ENCODE measurements around the gene NAV3. TPM values are rescaled to one million over a fixed set of nuclear protein-coding genes. Genes with fewer than 3 reads are reported as not detected.

NAV3 gene
- polyA plus RNA-seq, 1 experiment: 91.7 TPM

- no peak for TF ChIP-seq CTCF (IDR thresholded peaks at IDR 0.05; ENCODE audit: insufficient read depth, low read depth, low read length)
- POLR2A ChIA-PET: no interaction called here
Observed at GRCh38 chr12:78261901-78262300, 431.2 kb downstream of the NAV3 start.

More at GRCh38 chr12:78261901-78262300, 431.2 kb downstream of the NAV3 start:
- no peak for DNase-seq (ENCODE audit: low read depth)
- Histone ChIP-seq H3K36me3 (ENCODE audit: control insufficient read depth, insufficient read depth, low read length) (no peaks in the 10 kb centered on the region), H3K4me3 (ENCODE audit: low read depth, low read length) (no peak overlapping the region), H3K27me3 (ENCODE audit: control insufficient read depth, insufficient read depth, low read length) (no peaks in the 10 kb centered on the region)
- CTCF ChIA-PET: interaction anchor here (1.1 to 1.2 kb wide), 2 partner anchors 14 to 29 kb away, joined by 3 read pairs; no protein-coding TSS in a partner anchor
